Loucy (cell line): ENCODE data around the gene NRIP1.

Experiments
- H2AFZ ChIP-seq: fragments of 200-600 bp; sonication (generic); 2 replicates; pipeline ENCODE4 v1.6.0; 2016; ENCODE audit warnings: antibody characterized with exemption, mild to moderate bottlenecking, low read length, moderate library complexity
- H3F3A ChIP-seq: fragments of 200-600 bp; 2 replicates; pipeline ENCODE4 v1.6.0; 2016; ENCODE audit warnings: antibody characterized with exemption, low read depth, mild to moderate bottlenecking
- H3K27me3 ChIP-seq: fragments of 200-600 bp; sonication (generic); 2 replicates; pipeline ENCODE4 v1.6.1; 2014; ENCODE audit warnings: low read length, mild to moderate bottlenecking; ENCODE audit not compliant: insufficient read depth, poor library complexity, severe bottlenecking
- H3K36me3 ChIP-seq: fragments of 200-600 bp; sonication (generic); 2 replicates; pipeline ENCODE4 v1.6.1; 2016; ENCODE audit warnings: low read length; ENCODE audit not compliant: insufficient read depth
- H3K4me1 ChIP-seq: fragments of 200-600 bp; sonication (generic); 2 replicates; pipeline ENCODE4 v1.5.1; 2014; ENCODE audit warnings: low read length, mild to moderate bottlenecking; ENCODE audit not compliant: insufficient read depth, poor library complexity, severe bottlenecking
- H3K4me2 ChIP-seq: fragments of 200-600 bp; sonication (generic); 2 replicates; pipeline ENCODE4 v1.6.0; 2014; ENCODE audit warnings: antibody characterized with exemption, low read length, low read depth, mild to moderate bottlenecking; ENCODE audit not compliant: poor library complexity, severe bottlenecking
- H3K4me3 ChIP-seq: fragments of 200-600 bp; sonication (generic); 2 replicates; pipeline ENCODE4 v1.5.1; 2014; ENCODE audit warnings: low read length, mild to moderate bottlenecking, mixed read lengths; ENCODE audit not compliant: poor library complexity, severe bottlenecking
- H3K79me2 ChIP-seq: fragments of 200-600 bp; sonication (generic); 2 replicates; pipeline ENCODE4 v1.6.1; 2014; ENCODE audit warnings: low read length; ENCODE audit not compliant: insufficient read depth
- H3K9ac ChIP-seq: fragments of 200-600 bp; sonication (generic); 2 replicates; pipeline ENCODE4 v1.6.0; 2014; ENCODE audit warnings: mild to moderate bottlenecking, low read depth, low read length, moderate library complexity; ENCODE audit not compliant: poor library complexity, severe bottlenecking
- H3K9me2 ChIP-seq: fragments of 200-600 bp; sonication (generic); replicated peaks from 2 replicates; pipeline ENCODE4 v1.6.1; 2016; ENCODE audit warnings: low read depth, low read length, mixed read lengths
- H3K9me3 ChIP-seq: fragments of 200-600 bp; sonication (generic); 2 replicates; pipeline ENCODE4 v1.6.1; 2014; ENCODE audit warnings: mild to moderate bottlenecking, antibody characterized with exemption, low read length, low read depth; ENCODE audit not compliant: insufficient read depth
- H4K20me1 ChIP-seq: fragments of 200-600 bp; sonication (generic); 2 replicates; pipeline ENCODE4 v1.6.0; 2014; ENCODE audit warnings: antibody characterized with exemption, low read length, mild to moderate bottlenecking; ENCODE audit not compliant: insufficient read depth, poor library complexity, severe bottlenecking
- CTCF ChIP-seq: fragments of 200-600 bp; sonication (generic); conservative IDR thresholded peaks from 2 replicates; pipeline ENCODE4 v1.5.1; 2014; ENCODE audit warnings: mild to moderate bottlenecking, antibody characterized with exemption, low read length
- EZH2phosphoT487 ChIP-seq: fragments of 200-600 bp; IDR thresholded peaks from 2 replicates; pipeline ENCODE4 v1.6.1; 2018; ENCODE audit warnings: antibody characterized with exemption, mild to moderate bottlenecking, moderate library complexity, borderline replicate concordance

Gene NRIP1

GRCh38 chr21:15050568-15051377 lies 14.0 kb downstream of the NRIP1 start:
- peak overlapping the region; percentile 11 for H3K4me3 ChIP-seq
- H3F3A ChIP-seq, result no peaks in the 10 kb centered on the region
- H3K9ac ChIP-seq, result no peak overlapping the region
- H3K36me3 ChIP-seq, result peaks cover 4% of the 10 kb centered on the region; the same call in 1 of the 2 replicates
- H3K9me2 ChIP-seq, result no peaks in the 10 kb centered on the region
- peaks cover 61% of the 10 kb centered on the region for H3K4me1 ChIP-seq
- H3K4me2 ChIP-seq, result peak overlapping the region; percentile 59
- peaks cover 79% of the 10 kb centered on the region for H4K20me1 ChIP-seq
- no peak overlapping the region for H2AFZ ChIP-seq
- H3K79me2 ChIP-seq, result peaks cover 97% of the 10 kb centered on the region
- H3K27me3 ChIP-seq, result no peaks in the 10 kb centered on the region
- TF ChIP-seq CTCF (no peak), EZH2phosphoT487 (no peak)
- no peaks in the 10 kb centered on the region for H3K9me3 ChIP-seq

- Histone ChIP-seq H3K27me3 (no peaks in the 10 kb centered on the region), H3K4me1 (peaks cover 6% of the 10 kb centered on the region), H3K9ac (no peak overlapping the region), H3K4me2 (no peak overlapping the region), H3K9me3 (no peaks in the 10 kb centered on the region), H3K79me2 (peaks cover 95% of the 10 kb centered on the region), H3F3A (no peaks in the 10 kb centered on the region), H3K9me2 (no peaks in the 10 kb centered on the region), H3K4me3 (no peak overlapping the region), H4K20me1 (peaks cover 44% of the 10 kb centered on the region), H2AFZ (no peak overlapping the region), H3K36me3 (peaks cover 20% of the 10 kb centered on the region)
- no peak for TF ChIP-seq EZH2phosphoT487
- no peak for TF ChIP-seq CTCF
These were observed 19.8 kb downstream of the NRIP1 start for GRCh38 chr21:15045017-15045416.

GRCh38 chr21:15042531-15042930 lies 22.3 kb downstream of the NRIP1 start:
- Histone ChIP-seq H3K9me3 (no peaks in the 10 kb centered on the region), H3K27me3 (no peaks in the 10 kb centered on the region), H3K9ac (no peak overlapping the region), H3F3A (no peaks in the 10 kb centered on the region), H3K4me3 (no peak overlapping the region), H3K9me2 (no peaks in the 10 kb centered on the region), H2AFZ (no peak overlapping the region), H3K4me2 (no peak overlapping the region), H3K4me1 (no peaks in the 10 kb centered on the region), H3K36me3 (peaks cover 32% of the 10 kb centered on the region), H3K79me2 (peaks cover 86% of the 10 kb centered on the region), H4K20me1 (peaks cover 27% of the 10 kb centered on the region)
- TF ChIP-seq EZH2phosphoT487 (no peak), CTCF (no peak)
